HG02884 (cell line): Measurements from ENCODE around the gene SIRT3.

Experiments used
- ATAC-seq: cut with Tn5 transposase; IDR thresholded peaks from one replicate; pipeline ENCODE4 v1.9.1; 2021; ENCODE audit warnings: mild to moderate bottlenecking, moderate library complexity; ENCODE audit not compliant: unreplicated experiment

Gene SIRT3

GRCh38 chr11:271319-271715, 35.2 kb upstream of the SIRT3 start:
- ATAC-seq: no peak

GRCh38 chr11:270451-271318, 34.5 kb upstream of the SIRT3 start:
- no peak for ATAC-seq

GRCh38 chr11:269146-269890, 33.2 kb upstream of the SIRT3 start:
- ATAC-seq: peak; percentile 72

GRCh38 chr11:268716-269145, 32.6 kb upstream of the SIRT3 start:
- ATAC-seq: peak; percentile 25

GRCh38 chr11:267491-267994, 31.4 kb upstream of the SIRT3 start:
- ATAC-seq: no peak

GRCh38 chr11:266676-267439, 30.7 kb upstream of the SIRT3 start:
- ATAC-seq: no peak

- ATAC-seq: no peak
These were observed 25.5 kb upstream of the SIRT3 start for GRCh38 chr11:261624-262023.

GRCh38 chr11:259413-259812, 23.3 kb upstream of the SIRT3 start:
- no peak for ATAC-seq

GRCh38 chr11:257766-258493, 21.8 kb upstream of the SIRT3 start:
- ATAC-seq: no peak

GRCh38 chr11:256952-257737, 21.0 kb upstream of the SIRT3 start:
- no peak for ATAC-seq

DNA sequence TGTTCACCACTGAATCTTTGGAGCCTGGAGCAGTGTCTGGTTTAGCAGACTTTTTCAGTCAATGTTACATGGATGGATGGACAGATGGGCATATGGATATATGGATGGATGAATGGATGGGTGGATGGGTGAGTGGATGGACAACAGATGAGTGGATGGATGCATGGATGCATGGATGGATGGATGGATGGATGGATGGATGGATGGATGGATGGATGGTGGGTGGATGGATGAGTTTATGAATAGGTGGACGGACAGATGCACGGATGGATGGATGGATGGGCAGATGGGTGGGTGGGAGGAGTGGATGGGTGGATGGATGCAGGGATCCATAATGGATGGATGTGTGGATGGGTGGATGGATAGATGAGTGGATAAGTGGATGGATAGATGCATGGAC, 19.7 kb upstream of the SIRT3 start:
- no peak for ATAC-seq

- no peak for ATAC-seq
These were observed 19.0 kb upstream of the SIRT3 start for GRCh38 chr11:255176-255575.

- ATAC-seq: no peak
These were observed 17.7 kb upstream of the SIRT3 start for GRCh38 chr11:253886-254270.

- ATAC-seq: no peak
These were observed 17.2 kb upstream of the SIRT3 start for GRCh38 chr11:253160-253885.

GRCh38 chr11:252666-253065, 16.5 kb upstream of the SIRT3 start:
- ATAC-seq: no peak

- no peak for ATAC-seq
These were observed 15.4 kb upstream of the SIRT3 start for GRCh38 chr11:251550-251949.

- ATAC-seq: no peak
These were observed 14.7 kb upstream of the SIRT3 start for GRCh38 chr11:250740-251299.

DNA sequence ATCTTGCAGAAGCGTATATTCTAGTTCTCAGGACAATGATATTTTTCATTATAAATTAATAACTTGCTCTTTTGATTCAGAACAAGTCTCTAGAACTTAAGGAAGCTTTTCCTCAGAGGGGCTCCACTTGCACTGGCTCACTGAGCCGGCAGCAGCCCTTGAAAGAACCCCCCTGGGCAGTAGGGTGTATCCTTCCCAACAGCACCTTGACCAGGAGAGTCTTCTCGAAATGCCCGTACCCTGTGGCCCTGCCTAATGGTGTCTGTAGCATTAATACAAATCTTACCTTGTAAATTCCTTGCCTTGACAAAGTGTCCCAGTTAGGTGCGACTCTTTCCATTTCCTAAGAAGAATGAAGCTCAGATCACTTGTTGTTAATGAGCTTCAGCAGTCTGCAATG, 14.1 kb upstream of the SIRT3 start:
- ATAC-seq: no peak

DNA sequence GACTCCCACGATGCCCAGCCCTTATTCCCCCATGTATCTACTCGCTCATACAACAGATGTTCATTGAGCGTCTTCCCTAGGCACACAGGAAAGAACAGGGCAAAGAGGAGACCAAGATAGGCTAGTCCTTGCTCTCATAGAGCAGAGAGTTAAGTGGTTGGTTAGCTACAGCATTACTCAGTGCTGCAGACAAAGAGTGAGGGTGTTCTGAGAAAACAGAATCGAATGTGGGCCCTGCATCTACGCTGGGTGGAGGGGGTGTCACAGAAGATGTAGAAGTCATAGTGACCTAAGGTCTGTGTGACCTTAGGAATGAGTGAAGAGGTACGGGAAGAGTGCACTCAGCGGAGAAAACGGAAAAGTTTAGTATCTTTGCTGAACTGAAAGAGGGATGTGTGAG, 12.9 kb upstream of the SIRT3 start:
- ATAC-seq: no peak
